Stimulated activated CD8-positive, alpha-beta memory T cell treated with anti-CD3 and anti-CD28 coated beads, Interleukin-15, amount 100 ng/mL, for 24 hours (primary cell): ENCODE measurements around the gene PAX7.
"Not testable (repeated sequence)": the region's sequence is repeated elsewhere in the genome, so short reads cannot be mapped to it uniquely, and the experiment has no call there.

Source experiments
- DNase-seq: peaks from one replicate; pipeline ENCODE4 v3.0.0-alpha.2; 2020; ENCODE audit warnings: low read depth

PAX7 gene

DNA sequence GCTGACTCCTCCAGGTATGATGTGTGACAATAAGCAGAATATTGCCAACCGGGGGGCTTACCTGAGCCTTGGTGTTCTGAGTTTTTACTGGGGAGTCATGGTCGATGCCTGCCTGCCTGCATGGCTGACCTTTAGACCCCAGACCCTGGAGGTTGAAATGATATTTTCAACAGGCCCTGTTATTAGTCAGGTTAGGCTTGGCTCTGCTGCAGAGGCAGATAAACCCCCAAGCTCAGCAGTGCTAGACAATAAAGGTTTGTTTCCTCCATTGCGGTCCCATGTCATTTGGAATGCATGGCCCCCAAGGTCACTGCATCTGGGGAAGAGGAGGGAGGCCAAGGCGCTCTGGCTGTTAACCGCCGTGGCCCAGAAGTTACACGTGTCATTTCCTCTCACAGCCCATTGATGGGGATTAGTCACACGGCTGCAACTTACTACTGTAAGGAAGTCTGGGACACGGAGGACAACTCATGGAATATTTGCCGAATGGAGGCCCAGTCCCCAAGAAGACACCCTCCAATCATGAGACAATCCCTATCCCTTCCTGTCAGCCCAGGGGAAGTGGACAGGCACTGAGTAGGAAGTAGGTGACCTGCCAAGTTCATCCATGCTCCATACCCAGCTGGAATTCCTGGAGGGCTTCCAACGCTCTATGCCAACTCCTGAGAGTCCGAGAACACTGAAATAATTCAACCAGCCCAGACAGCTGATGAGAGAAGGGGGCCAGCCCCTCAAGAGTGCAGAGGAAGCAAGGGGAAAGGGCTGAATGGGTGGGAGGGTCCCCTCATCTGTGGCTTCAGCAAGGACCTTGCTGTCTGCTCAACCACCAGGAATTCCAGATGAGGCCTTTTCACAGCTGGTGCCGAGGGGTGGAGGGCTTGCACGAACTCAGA, 131.5 kb downstream of the PAX7 start:
- no peak for DNase-seq

GRCh38 chr1:18764362-18764761, 133.7 kb downstream of the PAX7 start:
- DNase-seq: no peak

DNA sequence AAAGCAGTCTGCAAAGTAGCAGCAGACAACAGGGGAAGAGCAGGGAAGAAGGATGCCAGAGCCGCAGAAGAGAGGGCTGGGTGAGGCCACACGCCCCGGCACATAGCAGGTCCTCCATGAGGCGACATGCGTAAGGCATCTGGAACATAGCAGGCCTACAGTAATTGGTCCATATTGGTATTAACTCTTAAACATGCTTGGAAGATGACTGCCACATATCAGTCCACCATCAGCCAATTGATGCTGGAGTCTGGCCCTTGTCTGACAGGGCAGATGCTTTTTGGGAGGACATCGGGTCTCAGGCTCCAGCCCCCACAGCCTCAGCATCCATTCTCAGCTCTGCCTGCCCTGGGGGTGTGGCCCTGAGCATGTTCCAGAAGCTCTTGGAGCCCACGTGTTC, 135.1 kb downstream of the PAX7 start:
- no peak for DNase-seq

DNA sequence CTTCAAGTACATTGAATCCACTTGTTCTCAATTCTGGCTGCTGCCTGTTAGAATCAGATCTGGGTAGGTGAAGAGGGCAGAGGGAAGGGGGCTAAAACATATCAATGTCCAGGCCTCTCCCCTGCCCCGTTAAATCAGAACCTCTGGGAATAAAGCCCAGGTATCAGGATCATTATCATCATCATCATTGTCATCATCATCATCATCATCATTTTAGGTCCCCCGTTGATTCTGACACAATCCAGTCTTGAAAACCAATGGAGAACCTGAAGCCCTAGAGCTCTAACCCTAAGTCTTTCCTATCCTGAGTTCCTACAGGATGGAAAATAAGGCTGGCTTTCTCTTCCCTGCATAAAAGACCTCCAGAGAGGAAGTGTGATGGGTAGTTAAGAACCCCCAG, 135.7 kb downstream of the PAX7 start:
- no peak for DNase-seq

DNA sequence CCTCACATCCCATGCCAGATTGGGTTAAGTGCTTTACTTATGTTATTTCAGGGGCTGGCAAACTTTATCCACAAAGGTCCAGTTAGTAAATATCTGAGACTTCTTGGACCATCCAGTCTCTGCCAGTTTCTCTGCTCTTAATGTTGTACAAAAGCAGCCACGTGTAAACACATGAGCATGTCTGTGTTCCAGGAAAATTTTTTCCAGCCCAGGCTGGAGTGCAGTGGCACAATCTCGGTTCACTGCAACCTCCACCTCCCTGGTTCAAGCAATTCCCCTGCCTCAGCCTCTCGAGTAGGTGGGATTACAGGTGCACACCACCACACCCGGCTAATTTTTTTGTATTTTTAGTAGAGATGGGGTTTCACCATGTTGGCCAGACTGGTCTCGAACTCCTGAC, 136.9 kb downstream of the PAX7 start:
- DNase-seq: not testable (repeated sequence)

DNA sequence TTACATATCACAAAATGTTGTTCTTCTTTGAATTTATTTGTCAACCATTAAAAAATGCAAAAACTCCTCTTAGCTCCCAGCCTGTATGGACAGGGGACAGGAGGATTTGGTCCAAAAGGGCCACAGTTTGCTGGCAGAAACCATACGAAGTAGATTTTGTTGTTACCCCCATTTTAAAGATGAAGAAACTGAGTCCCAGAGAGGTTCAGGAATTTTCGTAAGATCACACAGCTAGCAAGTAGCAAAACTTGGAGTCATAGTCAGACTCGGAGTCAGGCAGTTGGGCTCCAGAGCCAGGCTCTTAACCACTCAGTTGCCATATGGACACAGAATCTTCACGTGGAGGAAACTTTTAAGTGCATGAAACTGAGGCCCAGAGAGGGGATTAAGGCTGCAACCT, 137.4 kb downstream of the PAX7 start:
- no peak for DNase-seq

DNA sequence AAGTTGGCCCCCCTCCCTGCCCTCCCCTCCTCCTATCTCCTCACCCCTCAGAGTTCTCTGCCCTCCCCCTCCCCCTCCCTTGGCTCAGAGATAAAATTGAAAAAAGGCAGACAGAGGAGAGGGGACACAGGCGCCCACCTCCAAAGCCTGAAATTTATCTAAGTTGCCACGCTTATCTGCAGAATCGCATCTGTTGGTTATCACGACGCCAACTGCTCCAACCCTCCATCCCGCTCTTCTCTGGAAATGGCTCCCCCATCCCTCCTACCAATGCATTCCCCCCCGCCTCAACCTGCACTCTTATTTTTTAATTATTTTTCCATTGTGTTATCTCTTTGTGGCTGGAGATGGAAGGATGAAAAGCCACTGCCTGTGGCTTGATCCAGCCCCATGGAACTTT, 138.5 kb downstream of the PAX7 start:
- DNase-seq: no peak

GRCh38 chr1:18770799-18771198, 140.2 kb downstream of the PAX7 start:
- DNase-seq: no peak

DNA sequence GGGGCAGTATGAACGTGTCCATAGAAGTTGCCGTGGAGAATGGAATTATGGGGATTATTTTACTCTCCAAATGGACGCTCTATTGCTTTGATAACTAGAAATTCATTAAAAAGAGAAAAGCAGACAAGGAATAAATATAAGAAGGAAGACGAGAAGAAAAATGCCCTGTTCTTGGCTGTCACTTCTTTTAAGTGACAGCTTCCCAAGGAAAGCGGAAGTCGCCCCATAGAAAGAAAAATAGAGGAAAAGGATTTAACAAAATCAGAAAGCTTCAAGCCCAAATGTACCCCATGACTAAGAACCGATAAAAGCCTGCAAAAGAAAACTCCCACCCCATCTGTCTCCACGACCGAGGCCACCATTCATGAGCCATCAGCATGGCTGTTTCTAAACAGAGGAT, 143.1 kb downstream of the PAX7 start:
- DNase-seq: no peak

- no peak for DNase-seq
These were observed 144.7 kb downstream of the PAX7 start for GRCh38 chr1:18775341-18775740.

- DNase-seq: no peak
These were observed 146.1 kb downstream of the PAX7 start for GRCh38 chr1:18776777-18777176.

- DNase-seq: no peak
These were observed 147.8 kb downstream of the PAX7 start for GRCh38 chr1:18778437-18778836.

GRCh38 chr1:18781031-18781430, 150.4 kb downstream of the PAX7 start:
- no peak for DNase-seq

DNA sequence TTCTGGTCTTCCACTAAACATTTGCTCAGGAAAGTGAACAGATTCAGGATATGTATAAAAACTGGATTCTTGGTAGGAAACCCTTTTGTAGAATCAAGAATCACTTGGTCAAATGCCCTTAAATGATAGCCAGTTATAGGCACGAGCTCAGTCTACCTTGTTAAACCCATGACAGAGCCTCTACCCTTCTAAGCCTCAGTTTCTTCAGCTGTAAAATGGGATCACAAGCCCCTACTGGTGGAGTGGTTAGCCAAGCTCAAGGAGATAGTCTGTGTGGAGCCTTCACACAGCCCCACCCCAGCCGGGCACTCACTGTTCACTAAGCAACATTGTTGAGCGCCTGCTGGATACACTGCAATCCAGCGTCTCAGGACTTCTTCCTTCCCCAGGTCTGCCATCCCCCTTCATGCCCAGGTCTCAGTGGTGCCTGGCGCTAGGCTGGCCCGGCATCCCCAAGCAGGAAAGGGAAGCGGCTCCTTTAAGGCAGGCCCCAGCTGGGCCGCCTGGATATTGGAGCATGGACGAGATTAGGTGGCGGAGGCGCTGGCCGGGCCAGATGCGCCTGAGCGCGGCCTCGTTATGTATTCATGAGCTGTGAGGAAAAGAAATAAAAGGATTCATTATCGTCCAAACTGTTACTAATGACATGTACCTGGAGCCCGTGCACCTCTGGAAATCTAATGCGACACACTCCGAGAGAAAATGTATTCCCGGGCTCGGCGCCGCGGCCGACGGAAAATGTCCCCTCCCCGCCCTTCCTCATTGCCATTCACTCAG, 153.2 kb downstream of the PAX7 start:
- DNase-seq: no peak

DNA sequence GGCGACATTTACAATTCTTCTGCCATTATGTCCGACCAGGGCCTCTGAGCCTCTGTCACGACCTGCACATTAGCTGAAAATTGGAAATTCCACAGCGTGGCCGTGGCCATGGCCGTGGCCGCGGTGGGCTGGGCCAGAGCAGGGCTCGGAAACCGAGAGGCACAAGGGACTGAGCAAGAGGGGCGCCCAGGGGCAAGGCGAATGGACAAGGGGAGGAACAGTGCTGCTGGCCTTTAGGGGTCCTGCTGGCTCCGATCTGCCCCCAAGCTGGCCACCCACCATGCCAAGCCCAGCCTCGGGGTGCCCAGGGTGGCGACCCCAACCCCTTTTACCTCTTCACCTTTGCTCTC, 153.8 kb downstream of the PAX7 start:
- no peak for DNase-seq

DNA sequence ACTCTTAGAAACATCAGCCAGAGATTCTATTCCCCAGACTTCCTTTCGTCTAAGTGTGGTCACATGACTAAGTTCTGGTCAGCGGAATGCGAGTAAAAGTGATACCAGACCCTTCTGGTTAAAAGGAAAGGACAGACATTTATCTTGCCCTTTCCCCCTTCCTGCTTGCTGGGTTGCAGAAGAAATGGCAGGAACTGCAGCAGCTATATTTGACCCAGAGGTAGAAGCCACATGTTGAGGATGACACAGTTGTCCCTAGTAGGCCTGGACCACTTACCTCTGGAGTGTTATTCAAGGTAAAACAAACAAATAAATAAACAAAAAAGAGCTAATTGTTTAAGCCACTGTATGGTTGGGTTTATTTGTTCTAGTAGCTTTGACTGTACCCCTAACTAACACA, 155.5 kb downstream of the PAX7 start:
- DNase-seq: no peak

GRCh38 chr1:18787825-18788385, 157.3 kb downstream of the PAX7 start:
- DNase-seq: no peak

GRCh38 chr1:18789246-18789645, 158.6 kb downstream of the PAX7 start:
- no peak for DNase-seq

GRCh38 chr1:18792747-18793146, 162.1 kb downstream of the PAX7 start:
- no peak for DNase-seq

GRCh38 chr1:18793164-18793563, 162.5 kb downstream of the PAX7 start:
- no peak for DNase-seq

DNA sequence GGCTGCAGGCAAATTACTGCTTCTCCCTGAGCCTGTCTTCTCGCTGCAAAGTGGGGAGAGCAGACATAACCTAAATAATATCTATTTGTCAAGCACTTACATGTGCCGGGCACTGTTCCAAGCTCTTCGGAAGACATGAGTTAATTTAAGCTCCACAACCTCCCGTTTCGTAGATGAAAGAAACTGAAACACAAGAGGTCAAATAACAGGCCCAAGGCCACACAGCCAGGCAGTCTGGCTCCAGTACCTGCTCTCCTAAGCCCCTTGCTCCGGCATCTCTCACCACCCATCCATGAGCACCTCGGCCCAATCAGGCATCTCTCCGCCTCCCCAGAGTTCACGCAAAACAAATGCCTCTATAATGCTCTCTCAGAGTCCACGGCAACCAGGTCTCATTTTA, 163.4 kb downstream of the PAX7 start:
- DNase-seq: no peak

- no peak for DNase-seq
These were observed 163.9 kb downstream of the PAX7 start for GRCh38 chr1:18794561-18794960.

- no peak for DNase-seq
These were observed 164.5 kb downstream of the PAX7 start for GRCh38 chr1:18795002-18795689.
